Breast epithelium (tissue), 3 donors: ENCODE results near the gene TM2D1.

Source experiments
- POLR2A ChIP-seq: fragments of 450-650 bp; IDR thresholded peaks from one replicate; pipeline ENCODE4 v1.6.1; 2016; ENCODE audit warnings: antibody characterized with exemption, mild to moderate bottlenecking, moderate library complexity
- POLR2AphosphoS5 ChIP-seq, 3 donors: sonication (generic); formaldehyde crosslinking; IDR thresholded peaks; one replicate each; pipeline ENCODE4 v1.6.1; 2017; ENCODE audit warnings: antibody characterized with exemption in 3 of 3
- TF ChIP-seq, protein P1 (sequence below), 3 donors: fragments of 450-650 bp; IDR thresholded peaks; one replicate each; pipeline ENCODE4 v1.5.1; 2016 to 2017; ENCODE audit warnings: antibody characterized with exemption in 3 of 3, mild to moderate bottlenecking in 3 of 3, moderate library complexity in 3 of 3

DNA sequence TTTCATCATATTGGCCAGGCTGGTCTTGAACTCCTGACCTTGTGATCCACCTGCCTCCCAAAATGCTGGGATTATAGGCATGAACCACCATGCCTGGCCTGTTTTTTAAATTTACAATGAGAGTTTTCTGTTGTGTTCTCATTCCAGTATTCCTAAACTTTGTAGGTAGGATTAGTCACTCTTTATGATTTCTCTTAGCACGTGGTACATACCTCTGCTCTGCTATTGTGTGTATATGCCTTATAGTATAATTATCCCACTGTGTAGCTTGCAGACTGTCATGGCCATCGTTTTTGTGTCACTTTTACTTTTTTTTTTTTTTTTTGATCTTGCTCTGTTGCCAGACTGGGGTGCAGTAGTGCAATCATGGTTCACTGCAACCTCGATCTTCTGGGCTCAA lies 31.8 kb upstream of the TM2D1 start:
- TF ChIP-seq POLR2AphosphoS5 (IDR thresholded peaks at IDR 0.05) = no peak
- TF ChIP-seq, protein P1, sequence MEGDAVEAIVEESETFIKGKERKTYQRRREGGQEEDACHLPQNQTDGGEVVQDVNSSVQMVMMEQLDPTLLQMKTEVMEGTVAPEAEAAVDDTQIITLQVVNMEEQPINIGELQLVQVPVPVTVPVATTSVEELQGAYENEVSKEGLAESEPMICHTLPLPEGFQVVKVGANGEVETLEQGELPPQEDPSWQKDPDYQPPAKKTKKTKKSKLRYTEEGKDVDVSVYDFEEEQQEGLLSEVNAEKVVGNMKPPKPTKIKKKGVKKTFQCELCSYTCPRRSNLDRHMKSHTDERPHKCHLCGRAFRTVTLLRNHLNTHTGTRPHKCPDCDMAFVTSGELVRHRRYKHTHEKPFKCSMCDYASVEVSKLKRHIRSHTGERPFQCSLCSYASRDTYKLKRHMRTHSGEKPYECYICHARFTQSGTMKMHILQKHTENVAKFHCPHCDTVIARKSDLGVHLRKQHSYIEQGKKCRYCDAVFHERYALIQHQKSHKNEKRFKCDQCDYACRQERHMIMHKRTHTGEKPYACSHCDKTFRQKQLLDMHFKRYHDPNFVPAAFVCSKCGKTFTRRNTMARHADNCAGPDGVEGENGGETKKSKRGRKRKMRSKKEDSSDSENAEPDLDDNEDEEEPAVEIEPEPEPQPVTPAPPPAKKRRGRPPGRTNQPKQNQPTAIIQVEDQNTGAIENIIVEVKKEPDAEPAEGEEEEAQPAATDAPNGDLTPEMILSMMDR (IDR thresholded peaks at IDR 0.05) = no peak
- TF ChIP-seq POLR2A = no peak
